Measurements from ENCODE around the gene CHRM1.
"Not testable (repeated sequence)": the region's sequence is repeated elsewhere in the genome, so short reads cannot be mapped to it uniquely, and the experiment has no call there.

The CHRM1 gene

GRCh38 chr11:62875698-62876478 is 45.3 kb downstream of the CHRM1 start:
- DNase-seq (ENCODE audit: low read depth) = no peak

DNA sequence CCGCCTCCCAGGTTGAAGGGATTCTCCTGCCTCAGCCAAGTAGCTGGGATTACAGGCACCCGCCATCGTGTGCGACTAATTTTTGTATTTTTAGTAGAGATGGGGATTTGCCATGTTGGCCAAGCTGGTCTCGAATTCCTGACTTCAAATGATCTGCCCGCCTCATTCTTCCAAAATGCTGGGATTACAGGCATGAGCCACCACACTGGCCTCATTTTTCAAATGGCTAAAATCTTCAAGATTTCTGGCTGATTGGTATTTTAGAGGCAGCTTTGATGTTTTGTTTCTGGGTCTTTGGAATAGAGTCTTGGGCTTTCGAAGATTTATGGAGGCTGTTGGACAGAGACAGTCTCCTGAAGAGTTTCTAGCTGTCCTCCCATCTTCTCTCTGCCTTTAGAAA is 46.3 kb downstream of the CHRM1 start:
- DNase-seq (ENCODE audit: low read depth) = no peak

DNA sequence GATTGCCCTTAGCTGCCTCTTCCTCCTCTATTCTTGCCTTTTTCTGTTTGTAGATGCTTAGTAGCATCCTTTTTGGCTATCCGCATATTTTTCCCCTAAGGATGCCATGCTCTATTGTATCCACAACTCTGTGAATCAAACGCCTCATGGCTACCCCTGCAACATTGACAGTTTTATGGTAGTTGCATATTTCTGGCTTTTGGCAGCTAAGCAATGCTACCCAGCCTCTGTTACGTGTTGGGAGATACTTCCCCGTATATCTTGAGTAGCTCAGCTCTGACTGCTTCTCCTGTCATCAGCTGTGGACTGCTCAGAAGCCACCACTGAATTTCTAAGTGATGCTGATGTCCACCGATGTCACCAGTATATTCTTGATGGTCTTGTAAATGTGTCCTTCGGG is 55.5 kb downstream of the CHRM1 start:
- DNase-seq (ENCODE audit: low read depth) = no peak

GRCh38 chr11:62863687-62864335 is 57.4 kb downstream of the CHRM1 start:
- no peak for DNase-seq (ENCODE audit: low read depth)

GRCh38 chr11:62861564-62862192 is 59.5 kb downstream of the CHRM1 start:
- DNase-seq (ENCODE audit: low read depth) = not testable (repeated sequence)

DNA sequence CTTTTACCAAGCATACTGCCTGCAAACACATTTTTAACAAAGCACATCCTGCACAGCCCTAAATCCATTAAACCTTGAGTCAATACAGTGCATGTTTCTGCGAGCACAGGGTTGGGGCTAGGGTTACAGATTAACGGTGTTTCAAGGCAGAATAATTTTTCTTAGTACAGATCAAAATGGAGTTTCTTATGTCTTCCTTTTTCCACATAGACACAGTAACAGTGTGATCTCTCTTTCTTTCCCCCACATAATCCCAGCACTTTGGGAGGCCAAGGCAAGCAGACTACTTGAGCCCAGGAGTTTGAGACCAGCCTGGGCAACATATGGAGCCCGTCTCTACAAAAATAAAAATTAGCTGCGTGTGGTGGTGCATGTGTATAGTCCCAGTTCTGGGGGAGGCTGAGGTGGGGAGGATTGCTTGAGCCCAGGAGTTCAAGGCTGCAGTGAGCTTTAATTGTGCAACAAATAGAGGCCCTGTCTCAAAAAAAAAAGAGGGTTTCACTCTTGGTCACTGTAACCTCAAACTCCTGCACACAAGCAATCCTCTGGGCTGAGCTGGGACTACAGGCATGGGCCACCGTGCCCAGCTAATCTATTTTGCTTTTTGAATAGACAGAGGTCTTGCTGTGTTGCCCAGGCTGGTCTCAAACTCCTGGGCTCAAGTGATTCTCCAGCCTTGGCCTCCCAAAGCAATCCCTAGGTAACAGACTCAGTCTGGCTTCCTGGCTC is 60.2 kb downstream of the CHRM1 start:
- DNase-seq (ENCODE audit: low read depth) = no peak

- not testable (repeated sequence) for DNase-seq (ENCODE audit: low read depth)
These were observed 61.9 kb downstream of the CHRM1 start for GRCh38 chr11:62859281-62859703.

All from iris pigment epithelial cell (primary cell).